Naive thymus-derived CD4-positive, alpha-beta T cell (primary cell): ENCODE data around the gene SLCO2A1. TPM values are rescaled to one million over a fixed set of nuclear protein-coding genes. Genes with fewer than 3 reads are reported as not detected.

Experiments
- ATAC-seq: fragments of 150-1000 bp; cut with Tn5 transposase; 2 replicates; pipeline ENCODE4 v1.10.0; 2021; ENCODE audit warnings: mild to moderate bottlenecking, moderate library complexity
- CTCF ChIA-PET: fragments of 350-600 bp; sonication (Branson Sonifier 250); formaldehyde crosslinking; loops from one replicate; lab custom pipeline; 2021; ENCODE audit warnings: antibody characterized with exemption; lab: Charles Lee
- POLR2A ChIA-PET: fragments of 350-600 bp; sonication (Branson Sonifier 250); formaldehyde crosslinking; loops from one replicate; lab custom pipeline; 2021; ENCODE audit warnings: antibody characterized with exemption, inconsistent platforms; lab: Charles Lee
- DNase-seq, 9 donors: peaks; one replicate each; pipeline versions ENCODE4 v3.0.0 to v3.0.0-alpha.2; 2020 to 2022; ENCODE audit warnings: mixed read lengths in 1 of 9
- H3K27ac ChIP-seq: one replicate; pipeline ENCODE4 v1.7.0; 2013; ENCODE audit warnings: mild to moderate bottlenecking, low read depth, low read length, moderate library complexity
- H3K27me3 ChIP-seq, 2 donors: one replicate each; pipeline ENCODE4 v1.7.0; 2013; ENCODE audit warnings: low read length in 2 of 2, mild to moderate bottlenecking in 2 of 2, moderate library complexity in 2 of 2; ENCODE audit not compliant: control insufficient read depth in 2 of 2, insufficient read depth in 2 of 2
- H3K36me3 ChIP-seq, 3 experiments: 1 replicate in 2 of 3; 2 replicates in 1 of 3; pipeline ENCODE4 v1.7.0; 2013; ENCODE audit warnings: low read length in 3 of 3, mild to moderate bottlenecking in 3 of 3, moderate library complexity in 1 of 3; ENCODE audit not compliant: insufficient read depth in 3 of 3, control insufficient read depth in 2 of 3
- H3K4me1 ChIP-seq, 2 donors: one replicate each; pipeline ENCODE4 v1.7.0; 2013; ENCODE audit warnings: low read length in 2 of 2, mild to moderate bottlenecking in 2 of 2, moderate library complexity in 1 of 2; ENCODE audit not compliant: control insufficient read depth in 2 of 2, insufficient read depth in 2 of 2
- H3K4me3 ChIP-seq: 2 replicates; pipeline ENCODE4 v1.7.0; 2013; ENCODE audit warnings: mild to moderate bottlenecking, low read length
- H3K9me3 ChIP-seq, 3 experiments: 1 replicate in 2 of 3; 2 replicates in 1 of 3; pipeline ENCODE4 v1.7.0; 2013; ENCODE audit warnings: low read length in 3 of 3; ENCODE audit not compliant: control insufficient read depth in 2 of 3
- H3K27ac Mint-ChIP-seq, 9 donors: one replicate each; pipeline ENCODE4 v1.8.0; 2020 to 2022; ENCODE audit warnings: mixed read lengths in 9 of 9, mild to moderate bottlenecking in 8 of 9, moderate library complexity in 5 of 9, inconsistent platforms in 2 of 9
- H3K27me3 Mint-ChIP-seq, 5 donors: one replicate each; pipeline ENCODE4 v1.8.0; 2021 to 2022; ENCODE audit warnings: mixed read lengths in 5 of 5, mild to moderate bottlenecking in 1 of 5
- H3K36me3 Mint-ChIP-seq, 5 donors: one replicate each; pipeline ENCODE4 v1.8.0; 2020 to 2022; ENCODE audit warnings: mixed read lengths in 5 of 5, mild to moderate bottlenecking in 3 of 5, inconsistent platforms in 1 of 5
- H3K4me1 Mint-ChIP-seq, 7 donors: one replicate each; pipeline ENCODE4 v1.8.0; 2020 to 2022; ENCODE audit warnings: mixed read lengths in 7 of 7, mild to moderate bottlenecking in 3 of 7, inconsistent platforms in 1 of 7
- H3K4me3 Mint-ChIP-seq, 10 donors: one replicate each; pipeline ENCODE4 v1.8.0; 2020 to 2022; ENCODE audit warnings: mild to moderate bottlenecking in 10 of 10, mixed read lengths in 10 of 10, moderate library complexity in 6 of 10, inconsistent platforms in 2 of 10
- H3K9me3 Mint-ChIP-seq, 11 donors: one replicate each; pipeline ENCODE4 v1.8.0; 2020 to 2022; ENCODE audit warnings: mixed read lengths in 11 of 11, mild to moderate bottlenecking in 4 of 11, inconsistent platforms in 1 of 11, moderate library complexity in 1 of 11
- intact Hi-C, 2 donors: fragments of 100-400 bp; cut with micrococcal nuclease; formaldehyde crosslinking; loops; one replicate each; pipeline ENCODE4 v1.15.1; 2023
- polyA plus RNA-seq, 2 donors: library from polyadenylated mRNA; unstranded; fragments of 300-500 nt; fragmentation: Illumina TruSeq; gene quantifications; one replicate each; pipeline ENCODE4 v1.2.3, GENCODE V29; 2021
- total RNA-seq, 6 experiments: library from RNA in 5 of 6; stranded (reverse) in 5 of 6; gene quantifications; 1 replicate in 5 of 6; 2 replicates in 1 of 6; pipeline ENCODE4 v1.2.3 and lab custom pipeline; 2021 to 2026

SLCO2A1 gene
- total and polyA plus RNA-seq, 7 experiments from 2014 or later = not detected

GRCh38 chr3:134028486-134029255, 1.1 kb downstream of the SLCO2A1 start:
- Histone ChIP-seq H3K36me3 (no peaks in the 10 kb centered on the region), H3K27ac (no peak overlapping the region), H3K4me1 (no peaks in the 10 kb centered on the region), H3K27me3 (peaks cover 0 to 6% of the 10 kb centered on the region in 2 donors), H3K4me3 (no peak overlapping the region), H3K9me3 (no peaks in the 10 kb centered on the region)
- POLR2A ChIA-PET = no interaction called here
- Mint-ChIP-seq H3K9me3 (peaks cover 0 to 2% (median 0%) of the 10 kb centered on the region in 11 donors), H3K27ac (no peak overlapping the region), H3K36me3 (no peaks in the 10 kb centered on the region), H3K4me1 (peaks cover 0 to 12% (median 3%) of the 10 kb centered on the region in 7 donors), H3K27me3 (peaks cover 49 to 62% (median 56%) of the 10 kb centered on the region in 5 donors), H3K4me3 (peak overlapping the region in 5 of 10 donors; percentile 21 to 81 (median 63))
- intact Hi-C loops = no loop called here
- ATAC-seq (no peak), DNase-seq (no peak)
- CTCF ChIA-PET = no interaction called here

- intact Hi-C loops = no loop called here
- H3K27me3 Mint-ChIP-seq = peaks cover 40 to 62% (median 47%) of the 10 kb centered on the region in 5 donors
These were observed 2.1 kb downstream of the SLCO2A1 start for GRCh38 chr3:134027631-134028030.

GRCh38 chr3:134020135-134020680, 9.5 kb downstream of the SLCO2A1 start:
- ChIA-PET POLR2A (no interaction called here), CTCF (no interaction called here)
- no peaks in the 10 kb centered on the region for H3K27me3 ChIP-seq
- H3K4me3 ChIP-seq = no peak overlapping the region
- Mint-ChIP-seq H3K4me1 (no peaks in the 10 kb centered on the region), H3K36me3 (no peaks in the 10 kb centered on the region), H3K27ac (no peak overlapping the region), H3K4me3 (no peak overlapping the region), H3K9me3 (peaks cover 0 to 2% (median 0%) of the 10 kb centered on the region in 11 donors), H3K27me3 (peaks cover under 1 to 13% (median 7%) of the 10 kb centered on the region in 5 donors)
- no peak overlapping the region for H3K27ac ChIP-seq
- no peaks in the 10 kb centered on the region for H3K36me3 ChIP-seq
- ATAC-seq (no peak), DNase-seq (peak in 1 of 9 donors; percentile 8)
- no peaks in the 10 kb centered on the region for H3K9me3 ChIP-seq
- no peaks in the 10 kb centered on the region for H3K4me1 ChIP-seq
- intact Hi-C loops = no loop called here

More at GRCh38 chr3:134027631-134028030, 2.1 kb downstream of the SLCO2A1 start:
- no peaks in the 10 kb centered on the region for H3K36me3 ChIP-seq
- CTCF ChIA-PET = interaction anchor here (0.7 kb wide), 1 partner anchor 75 kb away, joined by 3 read pairs; no protein-coding TSS in a partner anchor
- DNase-seq = no peak
- H3K27ac Mint-ChIP-seq = no peak overlapping the region
- H3K9me3 ChIP-seq = no peaks in the 10 kb centered on the region
- H3K36me3 Mint-ChIP-seq = no peaks in the 10 kb centered on the region
- no peak overlapping the region for H3K4me3 ChIP-seq
- peaks cover 0 to 2% (median 0%) of the 10 kb centered on the region in 11 donors for H3K9me3 Mint-ChIP-seq
- ATAC-seq = no peak
- H3K4me3 Mint-ChIP-seq = no peak overlapping the region
- H3K4me1 Mint-ChIP-seq = peaks cover 0 to 12% (median 3%) of the 10 kb centered on the region in 7 donors
- H3K4me1 ChIP-seq = no peaks in the 10 kb centered on the region
- POLR2A ChIA-PET = no interaction called here
- H3K27ac ChIP-seq = no peak overlapping the region
- peaks cover 0 to 6% of the 10 kb centered on the region in 2 donors for H3K27me3 ChIP-seq

GRCh38 chr3:134018850-134019249, 10.9 kb downstream of the SLCO2A1 start:
- H3K36me3 Mint-ChIP-seq = no peaks in the 10 kb centered on the region
- CTCF ChIA-PET = no interaction called here
- no peak for ATAC-seq
- H3K4me3 ChIP-seq = no peak overlapping the region
- POLR2A ChIA-PET = no interaction called here
- H3K27me3 ChIP-seq = no peaks in the 10 kb centered on the region
- no peaks in the 10 kb centered on the region for H3K9me3 ChIP-seq
- no peaks in the 10 kb centered on the region for H3K4me1 Mint-ChIP-seq
- peaks cover 0 to 2% (median 0%) of the 10 kb centered on the region in 11 donors for H3K9me3 Mint-ChIP-seq
- no peaks in the 10 kb centered on the region for H3K4me1 ChIP-seq
- no peak overlapping the region for H3K27ac Mint-ChIP-seq
- peaks cover 0 to 17% (median 9%) of the 10 kb centered on the region in 5 donors for H3K27me3 Mint-ChIP-seq
- H3K4me3 Mint-ChIP-seq = no peak overlapping the region
- DNase-seq = peak in 1 of 9 donors; percentile 2
- no peak overlapping the region for H3K27ac ChIP-seq
- no peaks in the 10 kb centered on the region for H3K36me3 ChIP-seq
- intact Hi-C loops = no loop called here

- Histone ChIP-seq H3K27me3 (no peaks in the 10 kb centered on the region), H3K4me1 (no peaks in the 10 kb centered on the region), H3K36me3 (no peaks in the 10 kb centered on the region), H3K27ac (no peak overlapping the region), H3K4me3 (no peak overlapping the region), H3K9me3 (no peaks in the 10 kb centered on the region)
- no peak for DNase-seq
- no peak for ATAC-seq
- no peak overlapping the region for H3K27ac Mint-ChIP-seq
- intact Hi-C loops = no loop called here
- CTCF ChIA-PET = no interaction called here
- H3K4me1 Mint-ChIP-seq = no peaks in the 10 kb centered on the region
- POLR2A ChIA-PET = no interaction called here
- H3K27me3 Mint-ChIP-seq = peaks cover 0 to 17% (median 9%) of the 10 kb centered on the region in 5 donors
- no peaks in the 10 kb centered on the region for H3K36me3 Mint-ChIP-seq
- H3K4me3 Mint-ChIP-seq = no peak overlapping the region
- peaks cover 0 to 2% (median 0%) of the 10 kb centered on the region in 11 donors for H3K9me3 Mint-ChIP-seq
These were observed 11.3 kb downstream of the SLCO2A1 start for GRCh38 chr3:134018406-134018805.

- H3K4me1 ChIP-seq = no peaks in the 10 kb centered on the region
- POLR2A ChIA-PET = no interaction called here
- no peak overlapping the region for H3K27ac Mint-ChIP-seq
- no peak overlapping the region for H3K27ac ChIP-seq
- no peaks in the 10 kb centered on the region for H3K36me3 ChIP-seq
- peaks cover 0 to 2% (median 0%) of the 10 kb centered on the region in 11 donors for H3K9me3 Mint-ChIP-seq
- H3K4me3 Mint-ChIP-seq = no peak overlapping the region
- intact Hi-C loops = no loop called here
- H3K36me3 Mint-ChIP-seq = no peaks in the 10 kb centered on the region
- H3K4me3 ChIP-seq = no peak overlapping the region
- peaks cover 0 to 23% (median 9%) of the 10 kb centered on the region in 5 donors for H3K27me3 Mint-ChIP-seq
- H3K27me3 ChIP-seq = no peaks in the 10 kb centered on the region
- CTCF ChIA-PET = no interaction called here
- no peak for ATAC-seq
- no peaks in the 10 kb centered on the region for H3K4me1 Mint-ChIP-seq
- H3K9me3 ChIP-seq = no peaks in the 10 kb centered on the region
- peak in 1 of 9 donors; percentile 2 for DNase-seq
These were observed 12.2 kb downstream of the SLCO2A1 start for GRCh38 chr3:134017490-134017889.
